ENCODE data around the gene CCDC177.
A peak's percentile ranks its signal among the peaks of the same experiment; 100 is the strongest.

The CCDC177 gene

GRCh38 chr14:69560826-69561225, 13.8 kb downstream of the CCDC177 start:
- DNase-seq = no peak

- peak; percentile 52 to 81 for DNase-seq
Measured at GRCh38 chr14:69559581-69560011, 15.1 kb downstream of the CCDC177 start.

GRCh38 chr14:69558774-69559173, 15.9 kb downstream of the CCDC177 start:
- no peak for DNase-seq

GRCh38 chr14:69554500-69554899, 20.2 kb downstream of the CCDC177 start:
- no peak for DNase-seq

GRCh38 chr14:69553252-69553651, 21.4 kb downstream of the CCDC177 start:
- no peak for DNase-seq

GRCh38 chr14:69551511-69551910, 23.2 kb downstream of the CCDC177 start:
- DNase-seq = no peak

- no peak for DNase-seq
Measured at GRCh38 chr14:69548566-69548965, 26.1 kb downstream of the CCDC177 start.

GRCh38 chr14:69547701-69548348, 26.8 kb downstream of the CCDC177 start:
- DNase-seq = no peak

GRCh38 chr14:69543341-69544115, 31.1 kb downstream of the CCDC177 start:
- DNase-seq = peak in 1 of 2 donors; percentile 20

GRCh38 chr14:69542311-69542710, 32.4 kb downstream of the CCDC177 start:
- DNase-seq = peak in 1 of 2 donors; percentile 6

GRCh38 chr14:69540654-69541335, 33.9 kb downstream of the CCDC177 start:
- DNase-seq = no peak

- DNase-seq = no peak
Measured at GRCh38 chr14:69539631-69540410, 34.9 kb downstream of the CCDC177 start.

GRCh38 chr14:69538766-69539165, 35.9 kb downstream of the CCDC177 start:
- no peak for DNase-seq

GRCh38 chr14:69537900-69538299, 36.8 kb downstream of the CCDC177 start:
- no peak for DNase-seq

GRCh38 chr14:69536971-69537370, 37.7 kb downstream of the CCDC177 start:
- DNase-seq = no peak

GRCh38 chr14:69535230-69535848, 39.3 kb downstream of the CCDC177 start:
- DNase-seq = peak; percentile 14 to 45

GRCh38 chr14:69532561-69533340, 41.9 kb downstream of the CCDC177 start:
- DNase-seq = no peak

GRCh38 chr14:69531135-69531534, 43.5 kb downstream of the CCDC177 start:
- no peak for DNase-seq

- no peak for DNase-seq
Measured at GRCh38 chr14:69530095-69530494, 44.6 kb downstream of the CCDC177 start.

- no peak for DNase-seq
Measured at GRCh38 chr14:69529563-69529962, 45.1 kb downstream of the CCDC177 start.

GRCh38 chr14:69528930-69529329, 45.7 kb downstream of the CCDC177 start:
- DNase-seq = no peak

- DNase-seq = no peak
Measured at GRCh38 chr14:69528143-69528542, 46.5 kb downstream of the CCDC177 start.
